ENCODE results near the gene RBMS1.

DNA sequence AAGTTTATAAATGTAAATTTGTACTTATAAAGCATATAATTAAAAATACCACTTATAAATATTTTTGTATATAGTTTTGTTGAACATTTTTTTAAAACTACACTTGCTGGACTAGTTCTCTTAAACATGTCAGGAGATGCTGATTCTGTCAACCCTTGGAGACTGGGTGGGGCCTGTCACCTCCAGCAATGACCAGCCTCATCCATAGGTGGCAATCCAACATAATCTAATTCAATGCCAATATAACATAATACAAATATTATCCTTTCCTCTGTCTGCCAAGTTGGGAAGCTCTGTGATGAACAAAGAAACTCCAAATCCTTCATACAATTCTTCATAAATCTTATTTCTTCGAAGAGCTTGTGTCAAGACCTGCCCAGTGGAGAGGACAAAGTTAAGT is 140.4 kb downstream of the RBMS1 start:
- TF ChIP-seq, protein P1, sequence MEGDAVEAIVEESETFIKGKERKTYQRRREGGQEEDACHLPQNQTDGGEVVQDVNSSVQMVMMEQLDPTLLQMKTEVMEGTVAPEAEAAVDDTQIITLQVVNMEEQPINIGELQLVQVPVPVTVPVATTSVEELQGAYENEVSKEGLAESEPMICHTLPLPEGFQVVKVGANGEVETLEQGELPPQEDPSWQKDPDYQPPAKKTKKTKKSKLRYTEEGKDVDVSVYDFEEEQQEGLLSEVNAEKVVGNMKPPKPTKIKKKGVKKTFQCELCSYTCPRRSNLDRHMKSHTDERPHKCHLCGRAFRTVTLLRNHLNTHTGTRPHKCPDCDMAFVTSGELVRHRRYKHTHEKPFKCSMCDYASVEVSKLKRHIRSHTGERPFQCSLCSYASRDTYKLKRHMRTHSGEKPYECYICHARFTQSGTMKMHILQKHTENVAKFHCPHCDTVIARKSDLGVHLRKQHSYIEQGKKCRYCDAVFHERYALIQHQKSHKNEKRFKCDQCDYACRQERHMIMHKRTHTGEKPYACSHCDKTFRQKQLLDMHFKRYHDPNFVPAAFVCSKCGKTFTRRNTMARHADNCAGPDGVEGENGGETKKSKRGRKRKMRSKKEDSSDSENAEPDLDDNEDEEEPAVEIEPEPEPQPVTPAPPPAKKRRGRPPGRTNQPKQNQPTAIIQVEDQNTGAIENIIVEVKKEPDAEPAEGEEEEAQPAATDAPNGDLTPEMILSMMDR (IDR thresholded peaks at IDR 0.05; ENCODE audit: low read depth, low read length, poor library complexity, severe bottlenecking): peak; percentile 38
- TF ChIP-seq EZH2phosphoT487 (IDR thresholded peaks at IDR 0.05; ENCODE audit: borderline replicate concordance, low read length): no peak

All from DOHH2 (cell line).